H1 (cell line): ENCODE measurements around the gene RIN3.

Experiments
- CREB1 ChIP-seq: IDR thresholded peaks from 2 replicates; pipeline ENCODE4 v1.6.1; 2012; ENCODE audit warnings: inconsistent platforms
- CTCF ChIP-seq, 3 experiments: IDR thresholded peaks; 1 replicate in 2 of 3; 2 replicates in 1 of 3; pipeline versions ENCODE4 v1.5.1 to v1.6.1; 2011; ENCODE audit warnings: low read length in 3 of 3, mild to moderate bottlenecking in 3 of 3, inconsistent platforms in 2 of 3, low read depth in 1 of 3, moderate library complexity in 1 of 3; ENCODE audit not compliant: insufficient read depth in 1 of 3; ENCODE audit errors: control extremely low read depth in 1 of 3
- EGR1 ChIP-seq: IDR thresholded peaks from 2 replicates; pipeline ENCODE4 v1.6.1; 2011; ENCODE audit warnings: low read depth, low read length, borderline replicate concordance
- EP300 ChIP-seq, 2 experiments: IDR thresholded peaks; 1 replicate in 1 of 2; 2 replicates in 1 of 2; pipeline ENCODE4 v1.6.1; 2011 to 2012; ENCODE audit warnings: low read depth in 2 of 2, low read length in 2 of 2, mild to moderate bottlenecking in 2 of 2, borderline replicate concordance in 1 of 2, inconsistent platforms in 1 of 2, moderate library complexity in 1 of 2
- MAX ChIP-seq: IDR thresholded peaks from 2 replicates; pipeline ENCODE4 v1.6.1; 2012; ENCODE audit warnings: inconsistent platforms
- POLR2AphosphoS5 ChIP-seq: IDR thresholded peaks from 2 replicates; pipeline ENCODE4 v1.6.1; 2011; ENCODE audit warnings: low read depth, low read length
- SIX5 ChIP-seq: IDR thresholded peaks from 2 replicates; pipeline ENCODE4 v1.6.1; 2011; ENCODE audit warnings: mild to moderate bottlenecking, low read depth, low read length
- SRF ChIP-seq: IDR thresholded peaks from 2 replicates; pipeline ENCODE4 v1.6.1; 2011; ENCODE audit warnings: mild to moderate bottlenecking, low read depth, low read length, moderate library complexity
- TBP ChIP-seq: IDR thresholded peaks from 2 replicates; pipeline ENCODE4 v1.6.1; 2011; ENCODE audit warnings: low read depth, low read length, improper control_type of control experiment

GRCh38 chr14:92696366-92696765 lies 182.8 kb downstream of the RIN3 start:
- no peak for TF ChIP-seq CTCF (IDR thresholded peaks at IDR 0.05; ENCODE audit: control extremely low read depth in 1 of 3, insufficient read depth in 1 of 3, low read depth in 1 of 3, low read length in 3 of 3)
- no peak for TF ChIP-seq TBP
- TF ChIP-seq POLR2AphosphoS5, result no peak
- no peak for TF ChIP-seq CREB1
- TF ChIP-seq SRF, result no peak
- TF ChIP-seq SIX5, result no peak
- no peak for TF ChIP-seq MAX
- no peak for TF ChIP-seq EP300 (IDR thresholded peaks at IDR 0.05; ENCODE audit: borderline replicate concordance in 1 of 2, low read depth in 2 of 2, low read length in 2 of 2)
- no peak for TF ChIP-seq EGR1
